Smooth muscle cell (in vitro differentiated cells): ENCODE data around the gene APOBEC2. TPM values are rescaled to one million over a fixed set of nuclear protein-coding genes. Genes with fewer than 3 reads are reported as not detected.
"Not testable (repeated sequence)": the region's sequence is repeated elsewhere in the genome, so short reads cannot be mapped to it uniquely, and the experiment has no call there.

Source experiments
- DNase-seq: peaks from one replicate; lab custom pipeline; 2025; ENCODE audit not compliant: unreplicated experiment; lab: John Stamatoyannopoulos, UW
- H2AFZ ChIP-seq: fragments of 200-600 bp; sonication (generic); 2 replicates; pipeline ENCODE4 v1.6.0; 2016; ENCODE audit warnings: antibody characterized with exemption, low read depth, mild to moderate bottlenecking
- H3F3A ChIP-seq: fragments of 200-600 bp; sonication (generic); 2 replicates; pipeline ENCODE4 v1.6.0; 2017; ENCODE audit warnings: antibody characterized with exemption, low read depth
- H3K27ac ChIP-seq: fragments of 200-600 bp; sonication (generic); 2 replicates; pipeline ENCODE4 v1.5.1; 2016; ENCODE audit warnings: low read depth, mild to moderate bottlenecking
- H3K27me3 ChIP-seq: fragments of 200-600 bp; sonication (generic); 2 replicates; pipeline ENCODE4 v1.6.1; 2016; ENCODE audit warnings: low read depth, mild to moderate bottlenecking
- H3K36me3 ChIP-seq: fragments of 200-600 bp; sonication (generic); 2 replicates; pipeline ENCODE4 v1.5.1; 2016; ENCODE audit warnings: low read depth
- H3K4me1 ChIP-seq: fragments of 200-600 bp; sonication (generic); 2 replicates; pipeline ENCODE4 v1.5.1; 2016; ENCODE audit warnings: low read depth
- H3K4me2 ChIP-seq: fragments of 200-600 bp; sonication (generic); 2 replicates; pipeline ENCODE4 v1.6.0; 2016; ENCODE audit warnings: mild to moderate bottlenecking
- H3K4me3 ChIP-seq: fragments of 200-600 bp; sonication (generic); 2 replicates; pipeline ENCODE4 v1.5.1; 2016; ENCODE audit warnings: mild to moderate bottlenecking
- H3K79me2 ChIP-seq: fragments of 200-600 bp; sonication (generic); 2 replicates; pipeline ENCODE4 v1.6.0; 2016; ENCODE audit warnings: low read depth, mild to moderate bottlenecking
- H3K9ac ChIP-seq: fragments of 200-600 bp; sonication (generic); 2 replicates; pipeline ENCODE4 v1.6.0; 2016; ENCODE audit warnings: low read depth
- H3K9me3 ChIP-seq: fragments of 200-600 bp; sonication (generic); replicated peaks from 2 replicates; pipeline ENCODE4 v1.5.1; 2016; ENCODE audit warnings: low read depth
- H4K20me1 ChIP-seq: fragments of 200-600 bp; sonication (generic); 2 replicates; pipeline ENCODE4 v1.6.0; 2016; ENCODE audit warnings: low read depth
- WGBS: methylation state at CpG from one replicate; pipeline ENCODE4 v1.1.7; 2016; ENCODE audit warnings: low lambda C conversion rate; 5-methylcytosine and 5-hydroxymethylcytosine counted together
- polyA plus RNA-seq: library from polyadenylated mRNA; unstranded; fragments of >200 nt; fragmentation: Nextera tagmentation; extraction: Ambion mirVana; gene quantifications from 2 replicates; pipeline ENCODE4 v1.2.1, GENCODE V29; 2016
- total RNA-seq: library from RNA; depleted of rRNA; stranded (reverse); fragments of >200 nt; gene quantifications from 2 replicates; pipeline ENCODE4 v1.2.3, GENCODE V29; 2014
- TF ChIP-seq, protein P1 (sequence below): fragments of 200-600 bp; sonication (generic); IDR thresholded peaks from 2 replicates; pipeline ENCODE4 v1.5.1; 2017; ENCODE audit warnings: borderline replicate concordance, mild to moderate bottlenecking, antibody characterized with exemption; ENCODE audit not compliant: insufficient read depth, poor library complexity, severe bottlenecking

Gene APOBEC2
- total RNA-seq (1.0 TPM in 1 of 2 replicates, not detected in the other), polyA plus RNA-seq (1.2 and 1.6 TPM in 2 replicates)

DNA sequence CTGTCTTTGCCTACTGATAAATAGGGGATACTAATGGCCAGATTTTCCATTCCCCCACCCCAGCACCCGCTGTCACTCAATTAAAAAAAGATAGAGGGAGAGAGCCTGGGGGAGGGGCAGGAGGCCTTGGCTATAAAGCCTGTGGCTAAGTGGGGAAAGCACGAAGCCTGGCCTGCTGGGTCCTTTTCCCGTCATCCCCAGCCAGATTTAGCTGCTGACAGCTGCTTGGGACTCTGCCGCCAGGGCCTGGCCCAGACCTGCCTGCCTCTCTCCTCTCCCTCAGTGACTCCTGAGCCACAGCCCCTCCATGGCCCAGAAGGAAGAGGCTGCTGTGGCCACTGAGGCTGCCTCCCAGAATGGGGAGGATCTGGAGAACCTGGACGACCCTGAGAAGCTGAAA lies at the start of gene APOBEC2:
Gene APOBEC2 (plus strand): TSS at position 162 of the 400 bp plus-strand sequence. CDS start 146 bp downstream, at position 308.
- Histone ChIP-seq H3K4me3 (no peak within 1 kb of the TSS), H3F3A (peaks cover 3% of the 10 kb centered on the region), H3K4me2 (no peak within 1 kb of the TSS), H4K20me1 (no peaks in the 10 kb centered on the region), H3K27ac (no peak within 1 kb of the TSS), H3K79me2 (no peaks in the 10 kb centered on the region), H3K9me3 (no peaks in the 10 kb centered on the region), H2AFZ (no peak within 1 kb of the TSS), H3K27me3 (no peaks in the 10 kb centered on the region), H3K4me1 (peaks cover 10% of the 10 kb centered on the region), H3K9ac (no peak within 1 kb of the TSS), H3K36me3 (no peaks in the 10 kb centered on the region)
- DNase-seq = no peak
- WGBS = 30% methylated on average over 5 of the region's 5 CpGs
- TF ChIP-seq, protein P1, sequence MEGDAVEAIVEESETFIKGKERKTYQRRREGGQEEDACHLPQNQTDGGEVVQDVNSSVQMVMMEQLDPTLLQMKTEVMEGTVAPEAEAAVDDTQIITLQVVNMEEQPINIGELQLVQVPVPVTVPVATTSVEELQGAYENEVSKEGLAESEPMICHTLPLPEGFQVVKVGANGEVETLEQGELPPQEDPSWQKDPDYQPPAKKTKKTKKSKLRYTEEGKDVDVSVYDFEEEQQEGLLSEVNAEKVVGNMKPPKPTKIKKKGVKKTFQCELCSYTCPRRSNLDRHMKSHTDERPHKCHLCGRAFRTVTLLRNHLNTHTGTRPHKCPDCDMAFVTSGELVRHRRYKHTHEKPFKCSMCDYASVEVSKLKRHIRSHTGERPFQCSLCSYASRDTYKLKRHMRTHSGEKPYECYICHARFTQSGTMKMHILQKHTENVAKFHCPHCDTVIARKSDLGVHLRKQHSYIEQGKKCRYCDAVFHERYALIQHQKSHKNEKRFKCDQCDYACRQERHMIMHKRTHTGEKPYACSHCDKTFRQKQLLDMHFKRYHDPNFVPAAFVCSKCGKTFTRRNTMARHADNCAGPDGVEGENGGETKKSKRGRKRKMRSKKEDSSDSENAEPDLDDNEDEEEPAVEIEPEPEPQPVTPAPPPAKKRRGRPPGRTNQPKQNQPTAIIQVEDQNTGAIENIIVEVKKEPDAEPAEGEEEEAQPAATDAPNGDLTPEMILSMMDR = no peak

- H3K4me1 ChIP-seq = not testable (repeated sequence)
Measured at GRCh38 chr6:41006217-41006616, 46.8 kb upstream of the APOBEC2 start.

GRCh38 chr6:41006980-41007379 lies 46.0 kb upstream of the APOBEC2 start:
- not testable (repeated sequence) for H3K79me2 ChIP-seq, H3K9ac ChIP-seq, H3K9me3 ChIP-seq, H4K20me1 ChIP-seq, DNase-seq, H3K27ac ChIP-seq, H3F3A ChIP-seq, H3K27me3 ChIP-seq, H3K4me1 ChIP-seq, H3K4me3 ChIP-seq, H2AFZ ChIP-seq, H3K36me3 ChIP-seq, H3K4me2 ChIP-seq
- WGBS = 91% methylated on average over 4 of the region's 4 CpGs

More at GRCh38 chr6:41006217-41006616, 46.8 kb upstream of the APOBEC2 start:
- H3K4me3 ChIP-seq, DNase-seq, H2AFZ ChIP-seq, H3K4me2 ChIP-seq, H3K27me3 ChIP-seq, H3K36me3 ChIP-seq, H3F3A ChIP-seq, H4K20me1 ChIP-seq, H3K9ac ChIP-seq, H3K27ac ChIP-seq, H3K9me3 ChIP-seq, H3K79me2 ChIP-seq: not testable (repeated sequence)
- WGBS = 11% methylated on average over 7 of the region's 7 CpGs
- TF ChIP-seq, protein P1 = peak; percentile 63

- no peaks in the 10 kb centered on the region for H4K20me1 ChIP-seq
- H2AFZ ChIP-seq = no peak overlapping the region
- H3K36me3 ChIP-seq = no peaks in the 10 kb centered on the region
- H3F3A ChIP-seq = no peaks in the 10 kb centered on the region
- H3K9ac ChIP-seq = no peak overlapping the region
- no peak overlapping the region for H3K4me2 ChIP-seq
- H3K9me3 ChIP-seq = no peaks in the 10 kb centered on the region
- no peaks in the 10 kb centered on the region for H3K4me1 ChIP-seq
- H3K4me3 ChIP-seq = no peak overlapping the region
- TF ChIP-seq, protein P1 = no peak
- no peak overlapping the region for H3K27ac ChIP-seq
- WGBS = 89% methylated on average over 3 of the region's 3 CpGs
- H3K27me3 ChIP-seq = no peaks in the 10 kb centered on the region
- no peak for DNase-seq
- H3K79me2 ChIP-seq = no peaks in the 10 kb centered on the region
Measured at GRCh38 chr6:41008011-41008410, 45.0 kb upstream of the APOBEC2 start.
